Stimulated activated CD4-positive, alpha-beta T cell treated with anti-CD3 and anti-CD28 coated beads, Interleukin-1b, Interleukin-23, amount 100 ng/mL, for 1 hour (primary cell): Measurements from ENCODE around the gene KDSR.
A peak's percentile ranks its signal among the peaks of the same experiment; 100 is the strongest.
"Not testable (repeated sequence)": the region's sequence is repeated elsewhere in the genome, so short reads cannot be mapped to it uniquely, and the experiment has no call there.

Experiments
- DNase-seq, 2 donors: peaks; one replicate each; pipeline ENCODE4 v3.0.0-alpha.2; 2020; ENCODE audit warnings: low read depth in 2 of 2

KDSR gene

GRCh38 chr18:63366213-63367052, 573 bp downstream of the KDSR start:
- DNase-seq, result peak in 1 of 2 donors; percentile 37

- DNase-seq, result no peak
Observed at GRCh38 chr18:63365876-63366212, 1.2 kb downstream of the KDSR start.

GRCh38 chr18:63363951-63364350, 3.1 kb downstream of the KDSR start:
- DNase-seq, result no peak

- DNase-seq, result not testable (repeated sequence)
Observed at GRCh38 chr18:63363420-63363819, 3.6 kb downstream of the KDSR start.

GRCh38 chr18:63356272-63356896, 10.6 kb downstream of the KDSR start:
- no peak for DNase-seq

DNA sequence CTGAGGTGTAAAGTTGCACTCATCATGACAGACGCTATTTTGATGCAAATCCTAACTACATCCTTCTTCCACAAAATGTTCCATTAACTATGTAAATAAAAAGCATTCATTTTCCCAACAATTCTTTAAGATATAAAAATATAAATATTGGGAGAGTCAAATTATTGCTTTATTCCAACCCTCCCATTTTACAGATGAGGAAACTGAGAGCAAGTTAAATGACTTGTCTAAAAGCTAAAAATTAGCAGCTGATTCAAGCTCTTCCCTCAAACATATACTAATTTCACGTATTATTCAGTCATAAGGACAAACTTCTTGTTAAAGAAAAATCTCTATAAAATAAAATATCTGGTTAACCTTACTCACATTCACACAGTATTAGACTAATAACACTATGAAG, 16.8 kb downstream of the KDSR start:
- DNase-seq, result no peak

- DNase-seq, result no peak
Observed at GRCh38 chr18:63348508-63349136, 18.4 kb downstream of the KDSR start.

- DNase-seq, result no peak
Observed at GRCh38 chr18:63346480-63347183, 20.4 kb downstream of the KDSR start.

- no peak for DNase-seq
Observed at GRCh38 chr18:63346031-63346430, 21.0 kb downstream of the KDSR start.

GRCh38 chr18:63344918-63345317, 22.1 kb downstream of the KDSR start:
- DNase-seq, result no peak

- no peak for DNase-seq
Observed at GRCh38 chr18:63344263-63344662, 22.7 kb downstream of the KDSR start.

DNA sequence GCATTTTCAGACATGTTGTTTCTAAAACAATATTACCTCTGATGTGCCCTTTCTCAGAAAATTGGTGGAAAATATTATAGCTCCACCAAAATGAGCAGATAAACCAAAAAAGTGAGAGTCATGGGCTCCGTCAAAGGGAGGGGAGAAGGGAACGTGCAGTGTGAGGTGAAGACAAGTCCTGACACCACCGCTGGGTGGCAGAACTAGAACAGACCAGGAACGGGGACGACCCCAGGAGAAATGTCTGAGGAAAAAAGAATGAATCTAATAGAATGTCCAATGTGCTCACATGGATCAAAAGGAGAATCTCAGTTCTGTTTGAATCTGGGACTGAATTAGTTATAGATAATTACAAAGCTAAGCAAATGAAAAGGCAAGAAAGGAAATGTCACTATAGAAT, 24.8 kb downstream of the KDSR start:
- no peak for DNase-seq

DNA sequence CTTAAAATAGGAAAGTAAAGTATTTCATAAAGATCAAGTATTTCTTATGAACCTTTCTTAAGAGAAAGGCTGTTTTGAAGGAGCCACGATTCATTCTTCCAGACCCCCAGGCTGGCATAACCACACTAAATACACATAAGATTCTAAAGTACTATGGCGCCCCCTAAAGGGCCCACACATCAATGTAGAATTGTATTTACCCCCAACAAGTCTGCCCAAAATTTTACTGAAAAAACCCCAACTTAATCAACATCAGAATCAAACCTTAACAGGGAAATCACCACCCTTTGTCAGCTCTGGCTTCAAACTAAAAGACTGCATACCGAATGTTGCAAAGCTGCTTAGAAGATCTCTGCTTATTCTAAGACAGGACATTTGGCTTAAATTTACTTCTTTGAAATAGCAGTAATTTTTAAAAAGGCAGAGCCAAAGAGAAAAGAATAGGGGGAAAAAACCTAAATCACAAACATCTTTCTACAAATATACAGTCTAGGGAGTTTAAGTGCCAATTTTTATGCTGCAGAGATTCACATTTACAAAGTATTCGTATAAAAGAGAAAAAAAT, 27.0 kb downstream of the KDSR start:
- DNase-seq, result no peak

DNA sequence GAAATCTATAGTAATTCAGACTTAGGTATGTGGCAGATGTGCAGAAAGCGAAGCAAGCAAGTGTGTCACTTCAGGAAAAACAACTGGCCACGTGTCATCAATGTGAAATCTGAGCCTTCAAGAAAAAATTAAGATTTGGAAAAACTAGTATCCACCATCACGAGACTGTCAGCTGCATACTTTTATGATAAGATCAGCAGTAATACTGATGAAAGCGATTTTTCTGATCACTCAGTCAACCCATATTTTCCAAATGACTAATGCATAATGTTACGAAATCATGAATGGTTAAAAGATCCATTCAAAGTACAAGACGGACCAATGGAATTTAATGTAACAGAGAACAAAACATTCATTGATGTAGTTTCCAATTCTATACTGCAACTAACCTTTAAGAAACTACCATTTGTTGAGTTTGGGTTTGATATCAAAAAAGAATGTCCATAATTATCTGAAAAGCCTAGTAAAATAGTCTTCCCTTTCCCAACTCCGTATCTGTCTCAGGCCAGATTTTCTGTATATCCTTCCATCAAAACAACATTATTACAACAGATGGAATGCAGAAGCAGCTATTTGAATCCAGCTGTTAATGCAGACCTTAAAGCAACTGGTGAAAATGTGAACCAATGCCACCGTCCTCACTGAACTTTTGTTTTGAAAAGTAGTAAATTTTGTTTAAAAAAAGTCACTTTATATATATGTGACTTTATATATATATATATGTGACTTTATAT, 30.5 kb downstream of the KDSR start:
- no peak for DNase-seq

- no peak for DNase-seq
Observed at GRCh38 chr18:63331105-63331504, 35.9 kb downstream of the KDSR start.

DNA sequence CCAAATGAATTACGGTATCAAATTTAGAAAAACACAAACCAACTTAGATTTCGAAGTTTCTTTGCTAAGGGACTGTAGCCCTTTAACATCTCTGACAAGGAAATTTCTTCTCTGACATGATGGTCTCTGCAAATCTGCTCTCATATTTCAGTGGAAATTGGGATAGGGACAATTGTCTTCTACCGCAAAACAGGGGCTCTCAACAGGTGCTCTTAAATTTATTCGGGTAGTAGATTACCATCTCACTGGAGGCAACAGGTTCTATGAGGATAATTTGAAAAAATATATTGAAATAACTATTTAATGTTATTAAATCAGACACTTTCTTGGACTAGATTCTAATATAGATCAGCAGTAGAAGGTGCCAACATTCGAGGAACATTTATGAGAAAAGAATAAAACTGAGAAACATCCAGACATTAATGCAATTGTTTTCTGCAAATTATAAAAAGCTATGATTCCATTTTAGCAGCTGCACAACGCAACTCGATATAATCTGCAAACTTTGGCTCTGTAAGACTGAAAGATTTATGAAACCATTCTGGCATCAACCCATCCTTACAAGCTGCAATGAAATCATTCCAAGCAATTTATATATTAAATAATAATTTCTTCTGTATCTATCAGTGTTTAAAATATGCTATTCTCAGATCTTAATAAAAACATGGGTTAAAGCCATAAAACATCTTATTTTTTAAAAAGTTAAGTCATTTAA, 37.4 kb downstream of the KDSR start:
- DNase-seq, result no peak

DNA sequence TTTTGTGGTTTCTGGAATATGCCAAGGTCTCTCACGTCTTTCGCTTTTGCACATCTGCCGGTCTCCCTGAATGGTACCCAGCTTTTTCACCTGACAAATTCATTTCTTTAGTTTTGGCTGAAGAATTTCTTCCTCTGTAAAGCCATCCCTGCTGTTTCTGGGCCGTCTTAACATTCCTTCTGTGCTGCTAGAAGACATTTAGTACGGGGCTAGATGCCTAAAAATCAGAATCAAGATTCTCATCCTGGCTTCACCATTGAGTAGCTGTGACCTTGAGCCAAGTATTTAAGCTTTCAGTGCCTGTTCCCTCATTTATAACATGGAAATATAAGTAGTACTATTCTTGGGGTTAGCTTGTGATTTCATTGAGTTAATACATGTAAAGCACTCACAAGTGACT, 41.0 kb downstream of the KDSR start:
- no peak for DNase-seq

GRCh38 chr18:63325086-63325686, 41.8 kb downstream of the KDSR start:
- no peak for DNase-seq

DNA sequence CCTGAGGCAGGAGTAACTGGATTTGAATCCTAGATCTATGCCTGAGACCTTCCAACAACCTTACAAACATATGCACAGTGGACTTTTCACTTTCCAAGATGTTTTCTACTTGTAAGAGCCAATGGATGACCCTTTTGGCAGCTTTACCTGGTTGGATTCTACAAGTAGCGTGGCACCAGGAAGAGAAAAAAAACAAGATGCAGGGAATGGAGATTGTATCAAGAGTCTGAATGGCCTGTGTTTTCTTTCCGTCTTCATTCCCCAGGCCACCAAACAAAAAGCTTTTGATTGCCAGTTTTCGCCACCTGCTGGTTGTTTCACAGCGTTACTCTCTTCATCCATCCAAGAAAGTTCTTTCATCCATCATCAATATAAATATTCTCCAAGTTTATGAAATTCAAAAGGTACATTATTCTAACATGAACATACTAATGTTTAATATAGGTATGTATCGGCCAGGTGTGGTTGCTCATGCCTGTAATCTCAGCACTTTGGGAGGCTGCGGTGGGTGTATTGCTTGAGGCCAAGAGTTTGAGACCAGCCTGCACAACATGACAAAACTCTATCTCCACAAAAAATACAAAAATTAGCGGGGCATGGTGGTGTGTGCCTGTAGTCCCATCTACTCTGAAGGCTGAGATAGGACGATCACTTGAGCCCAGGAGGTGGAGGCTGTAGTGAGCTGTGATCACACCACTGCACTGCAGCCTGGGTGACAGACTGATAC, 43.9 kb downstream of the KDSR start:
- DNase-seq, result peak in 1 of 2 donors; percentile 32

DNA sequence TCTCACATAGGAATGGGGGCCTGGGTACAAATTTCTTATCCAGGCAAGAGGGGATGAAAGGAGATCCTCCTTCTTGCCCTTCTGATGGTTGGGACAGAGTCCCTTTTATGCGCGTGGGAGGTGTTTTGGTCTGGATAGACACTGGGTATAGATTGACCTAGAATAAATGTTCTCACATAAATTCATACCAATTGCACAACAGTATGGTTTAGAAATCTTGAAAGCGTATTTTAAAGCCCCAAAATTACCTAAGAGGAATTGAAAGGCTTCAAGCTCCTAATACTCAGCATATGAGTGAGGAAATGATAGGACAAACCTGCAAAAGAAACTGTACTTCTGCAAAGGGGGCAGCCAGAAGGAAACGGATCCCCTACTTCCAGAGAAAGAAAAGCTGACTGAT, 44.8 kb downstream of the KDSR start:
- no peak for DNase-seq
